HepG2 (cell line): Measurements from ENCODE around the gene ARL5A. TPM values are rescaled to one million over a fixed set of nuclear protein-coding genes. Genes with fewer than 3 reads are reported as not detected.

Source experiments
- AKNA ChIP-seq: sonication (generic); formaldehyde crosslinking; IDR thresholded peaks from 2 replicates; pipeline ENCODE4 v1.4.0; 2020; ENCODE audit warnings: missing genetic modification reagents, borderline replicate concordance
- ARID4A ChIP-seq: sonication (generic); formaldehyde crosslinking; IDR thresholded peaks from 2 replicates; pipeline ENCODE4 v1.5.0; 2020; ENCODE audit warnings: mild to moderate bottlenecking, missing genetic modification reagents, borderline replicate concordance
- MAZ ChIP-seq, 2 experiments: sonication (generic) in 1 of 2; formaldehyde crosslinking in 1 of 2; IDR thresholded peaks; 2 replicates each; pipeline versions ENCODE4 v1.5.0 to v1.6.1; 2012 to 2020; ENCODE audit warnings: low read depth in 2 of 2, mild to moderate bottlenecking in 2 of 2, borderline replicate concordance in 1 of 2, improper control_type of control experiment in 1 of 2, low read length in 1 of 2, missing genetic modification reagents in 1 of 2, moderate library complexity in 1 of 2
- MXD1 ChIP-seq: sonication (generic); formaldehyde crosslinking; IDR thresholded peaks from 2 replicates; pipeline ENCODE4 v1.4.0; 2020; ENCODE audit warnings: mild to moderate bottlenecking, missing genetic modification reagents
- MYC ChIP-seq: sonication (generic); formaldehyde crosslinking; IDR thresholded peaks from 2 replicates; pipeline ENCODE4 v1.9.0; 2021; ENCODE audit warnings: missing genetic modification reagents, borderline replicate concordance
- NR1H2 ChIP-seq: sonication (generic); formaldehyde crosslinking; IDR thresholded peaks from 2 replicates; pipeline ENCODE4 v1.8.1; 2022; ENCODE audit warnings: low read depth, missing genetic modification reagents, borderline replicate concordance
- PPARG ChIP-seq: conservative IDR thresholded peaks from 2 replicates; pipeline ENCODE4 v1.6.1; 2016; ENCODE audit warnings: missing biosample characterization, missing genetic modification reagents
- PRDM10 ChIP-seq: sonication (generic); formaldehyde crosslinking; IDR thresholded peaks from 2 replicates; pipeline ENCODE4 v1.4.0; 2020; ENCODE audit warnings: low read depth, missing genetic modification reagents
- ZBTB3 ChIP-seq: sonication (generic); formaldehyde crosslinking; IDR thresholded peaks from 2 replicates; pipeline ENCODE4 v1.4.0; 2020; ENCODE audit warnings: low read depth, mild to moderate bottlenecking, moderate library complexity, missing genetic modification reagents, borderline replicate concordance
- ZFAT ChIP-seq: sonication (generic); formaldehyde crosslinking; conservative IDR thresholded peaks from 2 replicates; pipeline ENCODE4 v1.8.1; 2023; ENCODE audit warnings: missing genetic modification reagents, inconsistent platforms
- ZKSCAN5 ChIP-seq: sonication (generic); formaldehyde crosslinking; IDR thresholded peaks from 2 replicates; pipeline ENCODE4 v1.5.1; 2020; ENCODE audit warnings: mild to moderate bottlenecking, missing genetic modification reagents
- ZSCAN22 ChIP-seq: sonication (generic); formaldehyde crosslinking; IDR thresholded peaks from 2 replicates; pipeline ENCODE4 v1.4.0; 2020; ENCODE audit warnings: mild to moderate bottlenecking, missing genetic modification reagents
- ZSCAN29 ChIP-seq: sonication (generic); formaldehyde crosslinking; conservative IDR thresholded peaks from 2 replicates; pipeline ENCODE4 v1.4.0; 2020; ENCODE audit warnings: mild to moderate bottlenecking, missing genetic modification reagents
- ZSCAN31 ChIP-seq: sonication (generic); formaldehyde crosslinking; IDR thresholded peaks from 2 replicates; pipeline ENCODE4 v1.5.0; 2020; ENCODE audit warnings: low read depth, mild to moderate bottlenecking, missing genetic modification reagents
- polyA plus RNA-seq, 8 experiments: library from polyadenylated mRNA; depleted of rRNA in 3 of 8; stranded (reverse) in 7 of 8; unstranded in 1 of 8; fragments of >200 nt; fragmentation: Illumina TruSeq in 4 of 8; extraction: Trizol in 4 of 8; gene quantifications; 2 replicates each; pipeline versions ENCODE4 v1.2.1 to v1.2.3, GENCODE V29; 2011 to 2016; ENCODE audit warnings: low read depth in 4 of 8, missing spikeins in 1 of 8, mixed read lengths in 1 of 8; ENCODE audit not compliant: insufficient read depth in 1 of 8
- total RNA-seq, 5 experiments: library from RNA; depleted of rRNA; stranded (reverse); fragments of >200 nt; fragmentation: Illumina TruSeq; extraction: Trizol; gene quantifications; 2 replicates each; pipeline ENCODE4 v1.2.3, GENCODE V29; 2016; ENCODE audit warnings: low read depth in 1 of 5

ARL5A gene
- total and polyA plus RNA-seq, 2 of the 13 experiments (the other 11 are each of a cell fraction or from before 2014, with no cell fraction given): 47.5 to 149 TPM

GRCh38 chr2:151760139-151760650 is 68.0 kb downstream of the ARL5A start (continued):
- no peak for TF ChIP-seq MAZ (IDR thresholded peaks at IDR 0.05; ENCODE audit: borderline replicate concordance, low read depth, low read length)
- no peak for TF ChIP-seq MAZ (CRISPR knock-in tag; IDR thresholded peaks at IDR 0.05; ENCODE audit: low read depth)
- TF ChIP-seq PPARG (CRISPR knock-in tag): peak; percentile 52; the same call in 1 of the 2 replicates
- no peak for TF ChIP-seq NR1H2 (CRISPR knock-in tag)
- no peak for TF ChIP-seq ZFAT (CRISPR knock-in tag)
- TF ChIP-seq ZBTB3: peak; percentile 100
- peak; percentile 75; the same call in 1 of the 2 replicates for TF ChIP-seq ZSCAN29 (CRISPR knock-in tag)
- TF ChIP-seq MXD1 (CRISPR knock-in tag): no peak
- peak; percentile 38; the same call in 1 of the 2 replicates for TF ChIP-seq ARID4A (CRISPR knock-in tag)
- TF ChIP-seq ZKSCAN5 (CRISPR knock-in tag): no peak
- TF ChIP-seq ZSCAN22 (CRISPR knock-in tag): no peak
- TF ChIP-seq PRDM10: peak; percentile 67; the same call in 1 of the 2 replicates
- peak; percentile 79 for TF ChIP-seq MYC (CRISPR knock-in tag)
- TF ChIP-seq ZSCAN31: peak; percentile 77
- TF ChIP-seq AKNA (CRISPR knock-in tag): no peak
